ENCODE results near the gene CYCS. TPM values are rescaled to one million over a fixed set of nuclear protein-coding genes. Genes with fewer than 3 reads are reported as not detected.

The CYCS gene
- total and polyA plus RNA-seq, 10 donors: 18.6 to 83.6 (median 51.0) TPM

DNA sequence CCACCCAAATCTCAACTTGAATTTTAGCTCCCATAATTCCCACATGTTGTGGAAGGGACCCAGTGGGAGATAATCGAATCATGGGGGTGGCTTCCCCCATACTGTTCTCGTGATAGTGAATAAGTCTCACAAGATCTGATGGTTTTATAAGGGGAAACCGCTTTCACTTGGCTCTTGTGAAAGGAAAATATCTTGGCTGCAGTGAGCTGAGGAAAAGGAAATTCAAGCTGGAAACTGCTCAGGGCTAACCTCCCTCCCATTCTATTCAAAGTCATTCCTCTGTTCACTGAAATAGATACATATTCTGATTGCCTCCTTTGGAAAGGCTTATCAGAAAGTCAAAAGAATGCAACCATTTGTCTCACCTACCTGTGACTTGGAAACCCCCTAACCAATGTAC is 15.8 kb downstream of the CYCS start:
- 48 to 83% (median 71%) methylated on average over 3 of the region's 3 CpGs for WGBS, 5 donors
- Histone ChIP-seq H3K27ac (peak overlapping the region in 2 of 8 donors; percentile 14 to 39), H3K9me3 (no peaks in the 10 kb centered on the region), H3K4me1 (no peaks in the 10 kb centered on the region), H3K4me3 (no peak overlapping the region), H3K36me3 (no peaks in the 10 kb centered on the region), H3K27me3 (replicated peaks in 1 of 7) (peaks cover 0 to 1% (median 0%) of the 10 kb centered on the region in 7 donors)
- intact Hi-C loops (cut with DNase I; ENCODE audit: low total_unique reads): no loop called here
- no peak for TF ChIP-seq POLR2A (IDR thresholded peaks at IDR 0.05)
- TF ChIP-seq POLR2AphosphoS5 (IDR thresholded peaks at IDR 0.05): no peak
- TF ChIP-seq, protein P1, sequence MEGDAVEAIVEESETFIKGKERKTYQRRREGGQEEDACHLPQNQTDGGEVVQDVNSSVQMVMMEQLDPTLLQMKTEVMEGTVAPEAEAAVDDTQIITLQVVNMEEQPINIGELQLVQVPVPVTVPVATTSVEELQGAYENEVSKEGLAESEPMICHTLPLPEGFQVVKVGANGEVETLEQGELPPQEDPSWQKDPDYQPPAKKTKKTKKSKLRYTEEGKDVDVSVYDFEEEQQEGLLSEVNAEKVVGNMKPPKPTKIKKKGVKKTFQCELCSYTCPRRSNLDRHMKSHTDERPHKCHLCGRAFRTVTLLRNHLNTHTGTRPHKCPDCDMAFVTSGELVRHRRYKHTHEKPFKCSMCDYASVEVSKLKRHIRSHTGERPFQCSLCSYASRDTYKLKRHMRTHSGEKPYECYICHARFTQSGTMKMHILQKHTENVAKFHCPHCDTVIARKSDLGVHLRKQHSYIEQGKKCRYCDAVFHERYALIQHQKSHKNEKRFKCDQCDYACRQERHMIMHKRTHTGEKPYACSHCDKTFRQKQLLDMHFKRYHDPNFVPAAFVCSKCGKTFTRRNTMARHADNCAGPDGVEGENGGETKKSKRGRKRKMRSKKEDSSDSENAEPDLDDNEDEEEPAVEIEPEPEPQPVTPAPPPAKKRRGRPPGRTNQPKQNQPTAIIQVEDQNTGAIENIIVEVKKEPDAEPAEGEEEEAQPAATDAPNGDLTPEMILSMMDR (IDR thresholded peaks at IDR 0.05 in 8 of 11, conservative IDR thresholded peaks at IDR 0.05 in 3 of 11): no peak
- no peak for DNase-seq

DNA sequence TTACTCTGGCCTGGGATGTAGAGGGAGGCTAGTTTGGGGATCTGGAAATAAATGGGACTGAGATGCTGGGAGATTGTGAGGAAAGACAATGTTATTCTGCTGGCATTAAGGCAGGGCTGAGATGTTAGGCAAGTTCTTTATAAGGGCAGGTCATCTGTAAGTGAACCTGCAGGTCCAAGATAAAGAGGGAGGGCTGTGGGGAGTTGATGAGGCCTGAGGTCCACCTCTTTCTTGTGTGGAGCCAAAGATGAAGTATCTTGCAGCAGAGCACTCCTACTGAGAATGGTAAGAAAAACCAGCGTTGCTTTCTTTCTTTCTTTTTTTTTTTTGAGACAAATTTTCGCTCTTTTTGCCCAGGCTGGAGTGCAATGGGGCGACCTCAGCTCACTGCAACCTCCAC is 19.1 kb downstream of the CYCS start:
- no peak overlapping the region for H3K4me3 ChIP-seq
- peaks cover 0 to 4% (median 0%) of the 10 kb centered on the region in 7 donors for H3K27me3 ChIP-seq (replicated peaks in 1 of 7)
- H3K36me3 ChIP-seq: no peaks in the 10 kb centered on the region
- H3K4me1 ChIP-seq: no peaks in the 10 kb centered on the region
- intact Hi-C loops (cut with DNase I; ENCODE audit: low total_unique reads): no loop called here
- TF ChIP-seq, protein P1 (IDR thresholded peaks at IDR 0.05 in 8 of 11, conservative IDR thresholded peaks at IDR 0.05 in 3 of 11): no peak
- TF ChIP-seq POLR2A (IDR thresholded peaks at IDR 0.05): no peak
- TF ChIP-seq POLR2AphosphoS5 (IDR thresholded peaks at IDR 0.05): no peak
- 75 to 90% (median 81%) methylated on average over 3 of the region's 3 CpGs for WGBS, 5 donors
- no peak overlapping the region for H3K27ac ChIP-seq
- no peak for DNase-seq
- no peaks in the 10 kb centered on the region for H3K9me3 ChIP-seq

DNA sequence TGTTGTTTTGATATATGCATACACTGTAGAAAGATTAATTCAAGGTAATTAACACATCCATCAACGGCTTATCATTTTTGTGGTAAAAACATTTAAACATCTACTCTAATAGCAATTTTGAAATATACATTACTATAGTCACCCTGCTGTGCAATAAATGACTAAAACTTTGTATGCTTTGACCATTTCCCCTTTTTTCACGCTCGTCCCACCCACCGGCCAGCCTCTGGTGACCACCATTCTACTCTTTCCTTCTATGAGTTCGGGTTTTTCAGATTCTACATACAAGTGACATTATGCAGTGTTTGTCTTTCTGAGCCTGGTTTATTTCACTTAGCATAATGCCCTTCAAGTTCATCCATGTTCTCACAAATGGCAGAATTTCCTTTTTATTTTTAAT is 21.3 kb downstream of the CYCS start:
- Histone ChIP-seq H3K36me3 (no peaks in the 10 kb centered on the region), H3K9me3 (no peaks in the 10 kb centered on the region), H3K27ac (no peak overlapping the region), H3K27me3 (replicated peaks in 1 of 7) (peaks cover 0 to 4% (median 0%) of the 10 kb centered on the region in 7 donors), H3K4me3 (no peak overlapping the region), H3K4me1 (no peaks in the 10 kb centered on the region)
- DNase-seq: no peak
- WGBS, 5 donors: 68 to 89% (median 69%) methylated on average over 5 of the region's 5 CpGs
- TF ChIP-seq, protein P1 (IDR thresholded peaks at IDR 0.05 in 8 of 11, conservative IDR thresholded peaks at IDR 0.05 in 3 of 11): no peak
- TF ChIP-seq POLR2A (IDR thresholded peaks at IDR 0.05) (no peak), POLR2AphosphoS5 (IDR thresholded peaks at IDR 0.05) (no peak)
- intact Hi-C loops (cut with DNase I; ENCODE audit: low total_unique reads): no loop called here

DNA sequence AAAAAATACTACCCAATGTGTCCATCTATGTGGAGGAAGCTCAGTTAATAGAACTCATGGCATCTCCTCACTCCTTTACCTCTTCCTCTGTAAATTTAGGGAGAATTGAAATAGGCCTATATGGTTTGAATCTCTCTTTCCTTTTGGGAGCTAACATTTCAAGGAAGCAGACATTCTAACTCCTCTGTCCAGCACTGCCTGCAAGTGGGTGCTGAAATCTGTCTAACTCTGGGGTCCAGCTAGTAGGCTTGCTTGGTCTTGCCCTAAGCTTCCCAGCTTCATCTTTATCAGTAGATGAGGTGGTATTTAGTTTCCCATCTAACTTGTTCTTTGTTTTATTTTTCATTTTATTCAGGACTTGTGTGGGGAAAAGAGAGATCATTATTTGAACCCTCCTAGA is 23.2 kb downstream of the CYCS start:
- Histone ChIP-seq H3K4me3 (no peak overlapping the region), H3K27me3 (replicated peaks in 1 of 7) (peaks cover 0 to 4% (median 0%) of the 10 kb centered on the region in 7 donors), H3K36me3 (no peaks in the 10 kb centered on the region), H3K4me1 (no peaks in the 10 kb centered on the region), H3K27ac (no peak overlapping the region), H3K9me3 (no peaks in the 10 kb centered on the region)
- intact Hi-C loops (cut with DNase I; ENCODE audit: low total_unique reads): no loop called here
- no peak for TF ChIP-seq POLR2AphosphoS5 (IDR thresholded peaks at IDR 0.05)
- no peak for TF ChIP-seq POLR2A (IDR thresholded peaks at IDR 0.05)
- TF ChIP-seq, protein P1 (IDR thresholded peaks at IDR 0.05 in 8 of 11, conservative IDR thresholded peaks at IDR 0.05 in 3 of 11): no peak
- no peak for DNase-seq
